Esophagus squamous epithelium (tissue), 4 donors: Measurements from ENCODE around the gene DIO3.

Source experiments
- CTCF ChIP-seq, 6 experiments: fragments of 450-650 bp in 4 of 6; fragments of 200-600 bp in 2 of 6; sonication (generic) in 2 of 6; IDR thresholded peaks; one replicate each; pipeline ENCODE4 v1.5.1; 2016 to 2019; ENCODE audit warnings: antibody characterized with exemption in 6 of 6, mild to moderate bottlenecking in 4 of 6, moderate library complexity in 4 of 6
- POLR2A ChIP-seq, 4 donors: fragments of 450-650 bp; IDR thresholded peaks; one replicate each; pipeline ENCODE4 v1.6.1; 2017; ENCODE audit warnings: antibody characterized with exemption in 4 of 4, mild to moderate bottlenecking in 4 of 4, moderate library complexity in 3 of 4

- TF ChIP-seq CTCF (IDR thresholded peaks at IDR 0.05) = no peak
- TF ChIP-seq POLR2A (IDR thresholded peaks at IDR 0.05) = no peak
Measured at GRCh38 chr14:101577221-101577909, 16.1 kb downstream of the DIO3 start.
